ENCODE data around the gene EIPR1.
"Not testable (repeated sequence)": the region's sequence is repeated elsewhere in the genome, so short reads cannot be mapped to it uniquely, and the experiment has no call there.

The EIPR1 gene

DNA sequence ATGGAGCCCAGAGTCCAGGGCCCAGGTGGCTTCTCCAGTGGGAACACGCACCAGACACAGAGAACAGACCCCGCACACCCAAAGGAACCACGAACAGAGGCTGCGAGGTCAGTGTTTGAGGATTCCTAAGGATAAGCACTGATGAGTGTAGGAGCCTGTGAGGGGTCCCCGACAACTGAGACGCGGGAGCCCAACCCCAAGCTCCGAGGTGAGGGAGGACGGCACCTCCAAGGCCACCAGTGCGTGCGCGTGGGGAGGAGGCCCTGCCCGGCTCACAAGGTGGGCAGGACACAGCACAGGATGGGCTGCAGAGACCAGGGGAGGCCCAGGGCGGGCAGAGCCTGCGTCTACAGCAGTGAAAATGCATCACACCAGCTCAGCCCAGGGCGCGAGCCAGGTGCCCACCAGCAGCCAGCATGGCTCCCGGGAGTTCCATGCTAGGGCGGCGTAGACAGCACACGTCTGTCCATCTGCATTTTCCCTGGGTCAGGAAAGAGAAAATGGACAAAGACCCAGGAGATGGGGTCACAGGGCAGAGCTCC, 189.1 kb downstream of the EIPR1 start:
- no peak for DNase-seq

DNA sequence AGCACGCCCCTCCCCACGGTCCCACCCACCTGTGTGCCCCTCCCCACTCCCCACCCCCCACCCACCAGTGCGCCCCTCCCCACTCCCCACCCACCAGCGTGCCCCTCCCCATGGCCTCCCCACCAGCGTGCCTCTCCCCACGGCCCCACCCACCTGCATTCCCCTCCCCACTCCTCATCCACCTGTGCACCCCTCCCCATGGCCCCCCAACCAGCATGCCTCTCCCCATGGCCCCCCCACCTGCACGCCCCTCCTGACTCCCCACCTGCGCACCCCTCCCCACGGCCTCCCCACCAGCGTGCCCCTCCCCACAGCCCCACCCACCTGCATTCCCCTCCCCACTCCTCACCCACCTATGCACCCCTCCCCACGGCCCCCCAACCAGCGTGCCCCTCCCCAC, 190.2 kb downstream of the EIPR1 start:
- no peak for DNase-seq

DNA sequence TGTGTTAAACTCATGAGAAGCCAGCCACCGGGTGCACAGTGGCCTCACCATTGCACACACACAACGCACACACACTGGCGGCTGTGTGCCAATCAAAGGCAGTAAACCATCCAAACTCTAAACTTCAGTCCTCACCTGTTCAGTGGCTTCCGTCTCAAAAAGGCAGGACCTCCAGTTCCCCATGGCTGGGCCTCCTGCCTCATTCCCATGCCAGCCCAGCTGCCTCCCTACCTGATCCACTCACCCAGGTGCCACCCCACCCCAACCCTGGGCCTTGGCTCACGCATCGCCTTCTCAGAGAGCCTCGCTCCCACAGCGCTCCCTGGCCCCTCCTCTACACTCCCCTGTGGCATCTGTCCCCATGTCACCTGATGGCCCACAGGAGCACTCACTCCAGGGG, 190.9 kb downstream of the EIPR1 start:
- DNase-seq: no peak

DNA sequence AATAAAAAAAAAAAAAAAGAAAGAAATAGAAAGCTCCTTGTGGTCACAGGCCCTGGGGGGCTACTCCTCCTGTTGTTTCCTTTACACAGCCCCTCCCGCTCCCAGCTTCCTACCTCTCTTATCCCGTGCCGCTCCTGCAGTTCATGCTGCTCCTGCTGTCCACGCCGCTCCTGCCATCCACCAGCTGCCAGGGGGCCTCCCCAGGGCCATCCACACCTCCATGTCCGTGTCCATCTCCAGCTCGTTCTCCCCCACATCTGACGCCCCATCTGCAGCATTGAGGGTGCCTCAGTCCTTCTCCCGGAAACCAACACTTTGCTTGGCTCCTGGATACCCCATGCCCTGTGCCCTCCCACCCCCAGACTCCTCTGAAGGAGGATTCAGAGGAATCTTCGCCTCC, 191.7 kb downstream of the EIPR1 start:
- DNase-seq: no peak

DNA sequence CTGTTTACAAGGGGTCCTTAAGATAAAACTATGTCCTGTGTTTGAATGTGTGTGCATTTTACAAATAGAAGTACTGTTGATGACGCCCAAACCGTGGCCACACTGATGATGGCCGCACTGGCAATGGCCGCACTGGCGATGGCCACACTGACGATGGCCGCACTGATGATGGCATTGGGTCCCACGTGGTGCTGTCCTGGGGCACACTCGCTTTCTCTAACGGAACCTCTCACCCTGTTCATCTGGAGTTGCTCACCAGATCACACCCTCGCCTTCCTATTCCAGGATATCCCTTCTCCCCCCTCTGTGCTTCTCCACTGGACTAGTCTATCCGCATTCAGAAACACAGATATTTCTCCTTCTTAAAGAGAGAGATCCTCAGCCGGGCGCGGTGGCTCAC, 192.4 kb downstream of the EIPR1 start:
- DNase-seq: no peak

DNA sequence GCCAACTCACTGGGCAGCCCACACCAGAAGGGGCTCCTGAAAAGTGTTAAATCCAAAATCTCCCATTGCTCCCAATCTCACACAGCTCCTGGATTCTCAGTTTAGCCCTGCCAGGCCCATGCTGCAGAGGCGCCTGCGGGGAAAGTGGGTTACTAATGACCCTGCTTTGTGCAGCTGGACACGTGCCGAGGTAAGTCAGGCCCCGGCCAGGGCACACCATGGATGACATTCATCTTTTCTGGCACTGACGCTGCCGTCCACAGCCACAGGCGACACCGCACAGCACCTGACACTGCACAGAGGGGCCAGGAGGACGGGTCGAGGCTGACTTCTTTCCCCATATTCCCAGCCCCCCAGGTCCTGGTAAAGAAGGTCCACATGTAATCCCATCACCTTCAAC, 193.5 kb downstream of the EIPR1 start:
- no peak for DNase-seq

DNA sequence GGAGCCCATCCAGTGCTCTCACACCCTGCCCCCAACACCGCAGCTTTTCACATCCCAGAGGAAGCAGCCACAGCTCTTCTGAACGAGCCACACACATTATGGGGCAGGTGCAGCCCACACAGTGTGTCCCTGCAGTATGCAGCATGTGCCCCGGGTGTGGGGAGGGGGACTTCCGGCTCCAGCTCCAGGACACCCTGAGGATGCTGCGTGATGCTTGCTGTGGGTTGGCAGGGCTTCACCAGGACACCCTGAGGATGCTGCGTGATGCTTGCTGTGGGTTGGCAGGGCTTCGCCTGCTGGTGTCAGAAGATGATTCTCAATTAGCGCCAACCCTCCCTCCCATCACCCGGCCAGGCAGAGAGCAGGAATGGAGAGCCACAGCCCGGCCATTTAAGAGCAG, 193.9 kb downstream of the EIPR1 start:
- no peak for DNase-seq

DNA sequence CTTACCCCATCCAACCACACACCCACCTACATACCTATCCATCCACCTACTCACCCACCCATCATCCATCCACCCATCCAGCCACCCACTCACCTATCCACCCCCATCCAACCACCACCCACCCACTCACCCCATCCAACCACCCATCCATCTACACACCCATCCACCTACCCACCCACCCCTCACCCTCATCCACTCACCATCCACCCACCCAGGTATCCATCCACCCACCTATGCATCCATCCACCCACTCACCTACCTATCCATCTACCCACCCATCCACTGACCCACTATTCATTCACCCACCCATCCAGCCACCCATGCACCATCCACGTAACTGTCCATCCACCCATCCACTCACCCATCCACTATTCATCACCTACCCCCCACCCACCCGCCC, 194.8 kb downstream of the EIPR1 start:
- DNase-seq: no peak

DNA sequence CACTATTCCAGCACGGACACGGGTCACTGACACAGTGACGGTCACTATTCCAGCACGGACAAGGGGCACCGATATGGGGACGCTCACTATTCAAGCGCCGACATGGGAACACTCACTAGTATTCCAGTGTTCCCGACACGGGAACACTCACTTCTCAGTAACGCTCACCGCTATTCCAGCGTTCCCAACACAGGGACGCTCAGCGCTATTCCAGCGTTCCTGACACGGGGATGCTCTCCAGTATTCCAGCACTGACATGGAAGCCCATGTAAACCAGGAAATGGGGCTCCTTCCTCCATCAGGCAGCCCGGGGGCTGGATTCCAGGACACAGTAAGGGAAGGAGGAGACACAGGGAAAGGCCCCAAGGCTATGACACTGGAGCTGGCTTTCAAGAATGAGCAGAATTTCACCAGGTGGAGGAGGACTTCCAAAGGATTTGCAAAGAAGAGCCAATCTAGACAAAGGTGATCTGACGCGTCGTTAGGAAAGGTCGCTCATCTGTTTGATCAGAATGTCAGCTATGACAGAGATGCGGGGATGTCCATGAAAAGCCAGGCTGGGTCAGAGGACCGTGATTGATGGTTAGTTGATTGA, 196.1 kb downstream of the EIPR1 start:
- no peak for DNase-seq

DNA sequence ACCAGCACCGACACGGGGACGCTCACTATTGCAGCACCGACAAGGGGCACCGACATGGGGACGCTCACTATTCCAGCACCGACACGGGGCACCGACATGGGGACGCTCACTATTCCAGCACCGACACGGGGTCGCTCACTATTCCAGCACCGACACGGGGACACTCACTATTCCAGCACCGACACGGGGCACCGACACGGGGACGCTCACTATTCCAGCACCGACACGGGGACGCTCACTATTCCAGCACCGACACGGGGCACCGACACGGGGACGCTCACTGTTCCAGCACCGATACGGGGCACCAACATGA, 196.8 kb downstream of the EIPR1 start:
- DNase-seq: not testable (repeated sequence)

DNA sequence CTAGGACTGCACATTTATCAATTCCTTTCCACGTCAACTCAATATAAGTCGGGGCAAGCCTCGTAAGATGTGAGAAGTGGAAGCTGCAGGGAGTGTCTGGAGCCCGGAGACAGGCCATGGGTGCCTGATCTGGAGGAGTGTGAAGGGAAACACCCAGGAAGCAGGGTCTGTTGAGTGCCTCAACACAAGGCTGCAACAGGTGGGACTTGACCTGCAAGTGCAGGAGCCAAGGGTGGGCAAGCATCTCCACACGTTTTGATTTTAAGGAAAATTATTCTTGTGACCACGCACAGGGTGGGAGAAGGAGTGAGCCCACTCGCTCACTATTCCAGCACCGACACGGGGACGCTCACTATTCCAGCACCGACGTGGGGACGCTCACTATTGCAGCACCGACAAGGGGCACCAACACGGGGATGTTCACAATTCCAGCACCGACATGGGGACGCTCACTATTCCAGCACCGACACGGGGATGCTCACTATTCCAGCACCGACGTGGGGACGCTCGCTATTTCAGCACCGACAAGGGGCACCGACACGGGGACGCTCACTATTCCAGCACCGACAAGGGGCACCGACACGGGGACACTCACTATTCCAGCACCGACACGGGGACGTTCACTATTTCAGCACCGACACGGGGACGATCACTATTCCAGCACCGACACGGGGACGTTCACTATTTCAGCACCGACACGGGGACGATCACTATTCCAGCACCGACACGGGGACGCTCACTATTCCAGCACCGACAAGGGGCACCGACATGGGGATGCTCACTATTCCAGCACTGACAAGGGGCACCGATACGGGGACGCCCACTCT, 197.3 kb downstream of the EIPR1 start:
- DNase-seq: no peak

DNA sequence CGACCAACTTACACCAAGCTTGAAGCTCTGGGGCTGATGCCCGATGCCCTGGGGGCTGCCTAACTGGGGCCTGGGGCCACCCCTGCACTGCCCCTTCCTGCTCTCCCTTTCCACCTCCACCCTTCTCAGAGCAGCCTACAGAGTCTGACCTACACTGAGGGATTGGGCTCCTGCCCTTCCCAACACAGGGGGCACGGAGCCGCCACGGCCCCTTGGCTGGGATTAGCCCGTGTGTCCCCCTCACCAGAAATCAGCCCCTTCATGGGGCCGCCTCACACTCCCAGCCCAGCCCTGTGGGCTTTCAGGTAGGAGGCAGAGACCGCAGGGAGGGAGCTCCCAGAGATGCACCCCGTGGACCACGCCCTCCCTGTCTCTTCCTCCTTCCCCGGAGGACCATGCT, 198.0 kb downstream of the EIPR1 start:
- no peak for DNase-seq

DNA sequence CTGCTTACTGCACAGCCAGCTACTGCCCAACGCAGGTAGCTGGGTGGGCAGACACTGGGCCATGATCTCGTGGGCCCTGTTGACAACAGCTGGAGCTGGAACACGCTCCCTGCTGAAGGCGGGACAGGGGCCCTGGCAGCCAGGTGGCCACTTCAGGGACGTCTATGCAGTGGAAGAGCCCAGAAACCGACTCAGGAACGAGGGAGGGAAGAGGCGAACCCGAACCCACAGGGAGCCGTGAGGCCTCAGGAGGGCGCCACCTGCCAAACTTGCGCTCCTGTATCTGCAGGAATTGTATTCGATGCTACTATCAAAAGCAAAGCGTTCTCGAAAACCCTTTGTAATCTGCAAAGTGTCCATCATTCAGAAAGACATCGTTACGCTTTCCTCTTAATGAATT, 198.4 kb downstream of the EIPR1 start:
- no peak for DNase-seq

DNA sequence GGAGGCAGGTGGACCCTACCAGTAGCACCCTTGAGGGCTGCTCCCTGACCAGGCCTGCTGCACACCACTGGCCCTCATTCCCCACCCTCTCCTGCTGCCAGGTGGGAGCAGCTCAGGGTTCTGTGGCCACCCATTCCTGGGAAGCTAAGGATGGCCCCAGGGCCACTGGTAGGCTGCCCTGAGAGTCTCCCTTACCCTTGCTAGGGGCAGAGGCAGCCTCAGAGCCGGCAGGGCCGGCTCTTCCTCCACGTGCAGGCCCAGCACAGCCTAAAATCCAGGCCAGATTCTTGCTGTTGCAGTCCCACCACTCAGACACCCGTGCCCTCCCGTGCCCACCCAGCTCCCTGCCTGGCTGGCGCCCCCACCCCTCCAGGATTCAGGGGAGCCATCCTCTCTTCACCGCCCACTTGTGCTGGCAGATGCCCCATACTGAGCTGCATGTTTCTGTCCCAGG, 199.0 kb downstream of the EIPR1 start:
- DNase-seq: no peak

DNA sequence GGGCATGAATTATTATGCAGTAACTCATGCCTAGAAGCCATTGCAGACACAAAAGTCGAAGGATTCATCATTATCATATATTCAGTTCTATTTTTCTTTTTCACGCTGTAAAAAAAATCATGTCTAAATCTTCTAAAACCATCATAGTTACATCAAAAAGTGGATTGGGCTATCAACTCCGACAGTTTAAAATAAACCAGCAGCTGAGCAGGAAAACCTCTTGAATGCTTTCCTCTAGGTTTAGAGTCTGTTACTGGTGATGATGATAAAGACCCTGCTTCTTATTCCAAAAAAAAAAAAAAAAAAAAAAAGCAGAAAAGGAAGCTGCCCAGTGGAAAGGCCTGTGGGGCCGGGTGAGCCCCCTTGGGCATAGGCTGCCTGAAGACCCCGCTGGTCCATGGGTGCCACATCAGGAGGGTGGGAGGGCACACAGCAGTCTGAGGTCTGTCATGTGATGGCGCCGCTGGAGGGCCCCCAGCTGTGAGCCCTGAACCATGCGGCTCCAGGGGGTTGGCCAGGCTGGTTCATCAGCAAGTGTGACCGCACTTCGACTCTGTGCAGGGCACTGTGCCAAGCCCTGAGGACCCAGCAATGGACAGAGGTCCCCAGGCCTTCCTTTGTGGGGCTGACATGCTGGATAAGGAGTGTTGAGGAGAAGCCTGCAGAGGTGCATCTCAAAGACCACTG, 199.6 kb downstream of the EIPR1 start:
- DNase-seq: no peak

DNA sequence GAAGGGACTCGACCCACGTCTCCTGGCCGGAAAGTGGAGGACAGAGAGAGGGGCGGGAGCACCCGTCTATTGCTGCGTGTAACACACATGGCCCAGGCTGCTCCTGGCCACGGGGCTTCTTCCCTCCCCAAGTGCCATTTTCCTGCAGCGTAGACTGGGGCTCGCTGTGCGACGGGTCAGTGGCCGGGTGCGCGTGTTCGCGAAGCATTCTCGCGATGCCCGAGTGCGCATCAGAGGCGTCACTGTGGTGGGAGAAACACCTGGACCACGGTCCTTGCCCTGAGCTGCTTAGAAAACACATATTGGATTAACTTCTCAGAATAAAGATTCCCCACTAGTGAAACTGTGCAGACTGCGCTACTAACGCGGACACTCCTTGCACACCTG, 200.8 kb downstream of the EIPR1 start:
- no peak for DNase-seq

DNA sequence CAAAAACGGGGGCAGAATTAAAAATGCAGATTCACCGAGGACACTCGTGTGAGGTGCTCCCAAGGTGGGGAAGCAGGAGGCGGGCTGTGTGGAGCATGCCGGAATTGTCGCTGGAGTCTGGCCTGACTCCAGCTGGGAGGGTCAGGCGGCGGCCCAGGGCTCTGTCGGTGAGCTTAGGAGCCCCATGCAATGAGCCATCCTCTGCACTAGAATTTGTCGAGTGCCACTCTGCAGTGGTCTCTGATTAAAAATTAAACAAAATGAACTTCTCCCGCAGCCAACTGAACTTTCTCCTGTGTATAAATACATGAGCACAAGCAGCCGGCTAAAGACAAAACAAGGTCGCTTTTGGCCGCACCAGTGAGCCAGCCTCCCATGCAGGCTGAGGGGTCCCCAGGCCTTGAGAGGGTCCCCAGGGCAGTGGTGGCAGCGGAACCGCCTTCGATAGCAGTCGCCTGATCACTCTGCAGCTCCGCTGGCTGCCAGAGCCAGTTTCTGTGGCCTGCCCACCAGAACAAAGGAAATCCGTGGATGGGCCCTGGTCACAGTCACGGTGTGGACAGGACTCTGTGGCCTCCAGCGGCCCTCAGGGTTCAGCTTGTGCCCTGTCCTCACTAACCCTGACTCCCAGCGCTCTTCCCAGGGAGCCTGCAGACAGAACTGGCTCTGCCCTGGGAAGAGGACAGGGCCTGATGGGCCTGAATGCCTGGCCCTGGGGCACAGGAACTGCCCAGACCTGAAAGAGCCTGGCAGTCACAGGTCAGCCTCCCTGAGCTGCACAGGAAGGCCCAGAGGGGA, 201.3 kb downstream of the EIPR1 start:
- no peak for DNase-seq

DNA sequence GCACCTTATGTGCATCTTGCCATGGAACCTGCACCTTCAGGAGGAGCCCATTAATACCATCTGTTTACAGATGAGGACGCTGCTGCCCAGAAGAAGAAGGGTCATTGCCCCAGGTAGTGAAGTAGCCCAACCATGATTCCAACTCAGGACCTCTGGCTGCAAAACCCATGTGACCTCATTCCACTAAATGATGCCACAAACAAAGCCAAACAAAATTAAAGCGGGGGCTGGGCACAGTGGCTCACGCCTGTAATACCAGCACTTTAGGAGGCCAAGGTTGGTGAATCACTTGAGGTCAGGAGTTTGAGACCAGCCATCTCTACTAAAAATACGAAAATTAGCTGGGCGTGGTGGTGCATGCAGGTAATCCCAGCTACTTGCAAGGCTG, 202.1 kb downstream of the EIPR1 start:
- DNase-seq: no peak

DNA sequence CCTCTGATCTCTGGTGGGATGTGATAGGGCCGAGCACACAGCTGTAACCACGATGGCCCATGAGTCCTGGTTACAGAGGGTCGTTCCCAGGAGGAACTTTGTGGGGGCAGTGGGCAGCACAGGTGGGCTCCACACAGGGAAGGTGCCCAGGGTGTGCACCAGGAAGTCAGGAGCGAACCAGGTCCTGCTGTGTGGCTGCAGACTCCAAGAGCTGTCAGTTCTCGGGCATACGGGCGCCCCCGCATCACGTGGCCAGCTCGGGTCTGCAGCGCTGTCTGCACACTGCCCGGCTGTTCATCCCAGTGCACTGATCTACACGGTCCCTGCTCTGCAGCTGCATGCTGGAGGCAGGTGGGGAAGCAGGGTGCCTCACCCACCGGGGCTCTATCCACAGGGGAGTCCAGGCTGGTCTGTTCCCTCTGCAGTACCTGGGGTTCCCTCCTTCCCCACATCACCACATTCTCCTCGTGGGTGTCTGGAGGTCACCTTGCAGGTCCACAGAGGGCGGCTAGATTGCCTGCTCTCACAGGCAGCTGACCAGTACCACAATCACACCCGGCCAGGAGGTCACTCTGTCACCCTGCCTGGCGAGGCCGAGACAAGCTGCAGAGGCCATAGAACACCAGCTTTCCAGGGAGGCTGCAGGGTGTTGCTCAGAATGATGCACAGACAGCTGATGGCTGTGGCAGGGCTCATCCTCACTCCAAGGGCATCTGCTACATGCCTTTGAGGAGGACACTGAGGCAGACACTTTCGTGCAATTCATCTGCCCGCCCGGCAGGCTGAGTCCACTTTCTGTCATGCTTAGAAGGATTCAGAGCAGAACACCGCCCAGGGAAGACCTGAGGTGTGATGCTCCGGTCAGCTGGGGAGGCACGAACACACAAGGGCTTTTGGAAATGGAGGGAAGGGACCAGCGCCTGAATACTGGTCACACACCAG, 202.7 kb downstream of the EIPR1 start:
- no peak for DNase-seq

DNA sequence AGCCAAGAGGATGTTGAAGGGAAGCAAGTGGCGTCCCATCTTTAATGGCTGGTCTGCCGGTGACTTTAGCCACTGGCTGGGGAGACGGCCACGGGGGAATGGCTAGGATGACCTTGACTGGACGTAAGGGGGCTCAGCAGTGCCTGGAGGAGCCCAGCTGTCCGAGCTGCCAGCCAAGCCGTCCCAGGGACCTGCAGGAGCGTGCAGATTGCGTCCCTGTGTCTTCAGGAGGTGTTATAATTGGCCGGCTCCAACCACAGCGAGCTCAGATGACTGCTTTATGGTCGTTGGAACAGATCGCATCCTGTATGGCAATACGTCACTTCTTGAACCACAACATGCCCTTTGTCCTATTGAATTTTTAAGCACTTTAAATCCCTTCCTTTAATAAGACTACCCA, 204.6 kb downstream of the EIPR1 start:
- DNase-seq: no peak

DNA sequence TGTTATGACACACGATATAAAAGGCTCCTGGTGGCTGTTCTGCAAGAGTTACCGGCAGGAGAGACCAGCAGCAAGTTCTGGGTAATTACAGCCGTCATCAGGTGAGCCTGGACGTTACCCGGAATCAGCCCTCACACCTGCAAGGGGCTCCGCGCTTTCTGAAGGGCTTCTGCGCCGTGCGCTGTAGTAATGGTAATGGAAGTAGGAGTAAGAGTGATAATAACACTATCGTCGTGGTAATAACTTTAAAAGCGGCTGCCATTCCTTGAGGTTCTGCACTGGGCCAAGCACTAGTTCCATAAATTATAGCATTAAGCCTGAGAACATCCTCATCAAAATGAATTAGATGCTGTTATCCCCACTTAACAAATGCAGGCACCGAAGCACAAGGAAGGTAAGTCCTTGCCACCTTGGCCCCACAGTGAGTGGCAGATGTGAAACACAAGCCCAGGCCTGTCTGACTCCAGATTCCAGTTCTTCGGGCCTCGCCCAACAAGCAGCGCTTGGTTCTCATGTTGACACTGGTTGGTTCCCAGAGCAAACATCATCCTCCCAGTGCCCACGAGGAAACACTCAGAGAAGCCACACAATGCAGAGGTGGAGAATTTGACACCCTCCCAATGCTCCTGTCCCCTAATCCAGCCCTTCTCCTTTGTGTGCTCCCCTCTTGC, 205.2 kb downstream of the EIPR1 start:
- no peak for DNase-seq
